Activated CD4-positive, alpha-beta memory T cell treated with anti-CD3 and anti-CD28 coated beads, Interleukin-2, amount 10 ng/mL, durations not matched to agents 7 days and 5 days (primary cell): ENCODE results near the gene YY1. TPM values are rescaled to one million over a fixed set of nuclear protein-coding genes. Genes with fewer than 3 reads are reported as not detected.

Experiments
- CTCF ChIA-PET: fragments of 350-600 bp; sonication (Branson Sonifier 250); formaldehyde crosslinking; loops from one replicate; lab custom pipeline; 2021; ENCODE audit warnings: antibody characterized with exemption, inconsistent platforms; lab: Charles Lee
- POLR2A ChIA-PET: fragments of 350-600 bp; sonication (Branson Sonifier 250); formaldehyde crosslinking; loops from one replicate; lab custom pipeline; 2021; ENCODE audit warnings: antibody characterized with exemption; lab: Charles Lee
- DNase-seq: peaks from one replicate; pipeline ENCODE4 v3.0.0-alpha.2; 2020
- H3K27ac Mint-ChIP-seq: one replicate; pipeline ENCODE4 v1.8.0; 2021; ENCODE audit warnings: mild to moderate bottlenecking, mixed read lengths
- H3K27me3 Mint-ChIP-seq: one replicate; pipeline ENCODE4 v1.8.0; 2021; ENCODE audit warnings: mixed read lengths
- H3K36me3 Mint-ChIP-seq: one replicate; pipeline ENCODE4 v1.8.0; 2021; ENCODE audit warnings: low read depth, mixed read lengths
- H3K4me1 Mint-ChIP-seq: one replicate; pipeline ENCODE4 v1.8.0; 2021; ENCODE audit warnings: mixed read lengths
- H3K4me3 Mint-ChIP-seq: one replicate; pipeline ENCODE4 v1.8.0; 2021; ENCODE audit warnings: mild to moderate bottlenecking, mixed read lengths
- H3K9me3 Mint-ChIP-seq: one replicate; pipeline ENCODE4 v1.8.0; 2021; ENCODE audit warnings: mixed read lengths
- total RNA-seq, 2 experiments: library from RNA; stranded (reverse); gene quantifications; one replicate each; pipeline ENCODE4 v1.2.3, GENCODE V29; 2021

The YY1 gene
- total RNA-seq, 2 experiments from 2014 or later, result 94.0 to 95.6 TPM

- DNase-seq, result no peak
- H3K36me3 Mint-ChIP-seq, result no peaks in the 10 kb centered on the region
- POLR2A ChIA-PET, result interaction anchor here (1.5 kb wide), 1 partner anchor 67 kb away, joined by 4 read pairs; no protein-coding TSS in a partner anchor
- no peak overlapping the region for H3K27ac Mint-ChIP-seq
- H3K4me3 Mint-ChIP-seq, result no peak overlapping the region
- CTCF ChIA-PET, result no interaction called here
- H3K27me3 Mint-ChIP-seq, result no peaks in the 10 kb centered on the region
- peaks cover 6% of the 10 kb centered on the region for H3K4me1 Mint-ChIP-seq
- H3K9me3 Mint-ChIP-seq, result no peaks in the 10 kb centered on the region
These were observed 49.6 kb downstream of the YY1 start for GRCh38 chr14:100288382-100289185.

DNA sequence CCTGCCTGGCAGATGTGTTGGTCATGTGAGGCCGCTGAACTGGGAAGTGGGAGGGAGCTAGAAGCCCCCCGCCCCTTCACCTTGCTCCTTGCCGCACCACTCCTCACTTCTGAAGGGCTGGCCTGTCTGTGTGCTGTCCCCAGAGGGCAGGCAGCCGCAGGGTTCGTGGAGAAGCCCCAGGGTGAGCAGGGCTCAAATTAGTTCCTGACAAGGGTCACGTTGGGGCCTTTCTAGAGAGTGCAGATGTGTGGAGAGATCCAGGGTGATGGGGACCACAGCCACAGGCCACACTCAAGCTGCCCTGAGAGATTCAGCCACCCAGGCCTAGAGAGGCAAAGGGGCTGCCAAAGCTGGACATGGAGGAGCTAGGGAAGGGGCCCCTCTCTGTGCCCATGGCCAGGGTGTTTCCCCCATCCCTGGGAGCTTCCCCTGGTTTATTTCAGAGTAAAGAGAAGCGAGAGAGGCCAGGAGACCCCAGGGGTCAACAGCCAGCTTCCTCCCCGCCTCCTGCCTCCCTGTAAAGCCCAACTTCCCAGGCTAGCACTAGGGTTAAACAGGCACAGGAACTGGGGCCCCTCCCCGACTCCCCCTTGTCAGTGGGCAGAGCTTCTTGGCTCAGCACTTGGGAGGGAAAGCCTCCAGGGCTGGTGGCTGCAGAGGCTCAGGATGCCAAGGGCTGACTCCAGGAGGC, 51.1 kb downstream of the YY1 start:
- Mint-ChIP-seq H3K4me1 (peaks cover 4% of the 10 kb centered on the region), H3K4me3 (no peak overlapping the region), H3K36me3 (no peaks in the 10 kb centered on the region), H3K27me3 (no peaks in the 10 kb centered on the region), H3K9me3 (no peaks in the 10 kb centered on the region), H3K27ac (no peak overlapping the region)
- ChIA-PET CTCF (interaction anchor here (0.7 to 1.1 kb wide), 3 partner anchors 13 to 88 kb away, joined by 3 read pairs; no protein-coding TSS in a partner anchor), POLR2A (interaction anchor here (1.3 kb wide), 1 partner anchor 85 kb away, joined by 3 read pairs; a partner anchor contains a TSS)
- DNase-seq, result no peak

GRCh38 chr14:100290607-100291304, 51.8 kb downstream of the YY1 start:
- H3K27me3 Mint-ChIP-seq, result no peaks in the 10 kb centered on the region
- H3K36me3 Mint-ChIP-seq, result no peaks in the 10 kb centered on the region
- H3K4me3 Mint-ChIP-seq, result no peak overlapping the region
- no peak for DNase-seq
- H3K9me3 Mint-ChIP-seq, result no peaks in the 10 kb centered on the region
- ChIA-PET CTCF (interaction anchor here (0.9 to 1.1 kb wide), 2 partner anchors 12 to 87 kb away, joined by 3 read pairs; no protein-coding TSS in a partner anchor), POLR2A (interaction anchor here (1.3 kb wide), 1 partner anchor 84 kb away, joined by 3 read pairs; a partner anchor contains a TSS)
- no peak overlapping the region for H3K27ac Mint-ChIP-seq
- H3K4me1 Mint-ChIP-seq, result peaks cover 4% of the 10 kb centered on the region

- H3K27ac Mint-ChIP-seq, result no peak overlapping the region
- no peaks in the 10 kb centered on the region for H3K36me3 Mint-ChIP-seq
- H3K4me3 Mint-ChIP-seq, result no peak overlapping the region
- no peaks in the 10 kb centered on the region for H3K9me3 Mint-ChIP-seq
- ChIA-PET CTCF (no interaction called here), POLR2A (interaction anchor here (1.3 kb wide), 1 partner anchor 84 kb away, joined by 3 read pairs; a partner anchor contains a TSS)
- no peak for DNase-seq
- no peaks in the 10 kb centered on the region for H3K27me3 Mint-ChIP-seq
- no peaks in the 10 kb centered on the region for H3K4me1 Mint-ChIP-seq
These were observed 52.5 kb downstream of the YY1 start for GRCh38 chr14:100291305-100292075.

DNA sequence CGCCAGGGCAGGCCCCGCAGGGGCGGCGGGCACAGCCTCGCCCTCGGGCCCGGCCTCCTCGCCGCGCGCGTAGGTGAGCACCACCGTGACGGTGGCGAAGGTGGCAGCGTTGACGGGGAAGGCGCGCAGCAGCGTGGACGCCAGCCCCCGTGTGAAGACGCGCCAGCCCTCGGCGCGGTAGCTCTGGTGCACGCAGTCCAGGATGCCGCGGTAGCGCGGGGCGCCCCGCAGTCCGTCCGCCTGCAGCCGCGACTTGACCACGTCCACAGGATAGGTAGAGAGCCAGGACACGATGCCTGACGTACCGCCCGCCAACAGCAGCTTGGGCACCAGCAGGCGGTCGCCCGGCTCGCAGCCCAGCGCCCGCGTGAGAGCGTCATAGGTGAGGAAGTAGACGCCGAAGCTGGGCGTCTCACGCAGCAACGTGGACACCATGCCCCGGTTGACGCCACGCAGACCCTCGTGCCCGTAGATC, 53.4 kb downstream of the YY1 start:
- no peaks in the 10 kb centered on the region for H3K4me1 Mint-ChIP-seq
- H3K4me3 Mint-ChIP-seq, result no peak overlapping the region
- no peaks in the 10 kb centered on the region for H3K27me3 Mint-ChIP-seq
- no peaks in the 10 kb centered on the region for H3K9me3 Mint-ChIP-seq
- POLR2A ChIA-PET, result no interaction called here
- CTCF ChIA-PET, result no interaction called here
- H3K36me3 Mint-ChIP-seq, result no peaks in the 10 kb centered on the region
- no peak overlapping the region for H3K27ac Mint-ChIP-seq
- no peak for DNase-seq

DNA sequence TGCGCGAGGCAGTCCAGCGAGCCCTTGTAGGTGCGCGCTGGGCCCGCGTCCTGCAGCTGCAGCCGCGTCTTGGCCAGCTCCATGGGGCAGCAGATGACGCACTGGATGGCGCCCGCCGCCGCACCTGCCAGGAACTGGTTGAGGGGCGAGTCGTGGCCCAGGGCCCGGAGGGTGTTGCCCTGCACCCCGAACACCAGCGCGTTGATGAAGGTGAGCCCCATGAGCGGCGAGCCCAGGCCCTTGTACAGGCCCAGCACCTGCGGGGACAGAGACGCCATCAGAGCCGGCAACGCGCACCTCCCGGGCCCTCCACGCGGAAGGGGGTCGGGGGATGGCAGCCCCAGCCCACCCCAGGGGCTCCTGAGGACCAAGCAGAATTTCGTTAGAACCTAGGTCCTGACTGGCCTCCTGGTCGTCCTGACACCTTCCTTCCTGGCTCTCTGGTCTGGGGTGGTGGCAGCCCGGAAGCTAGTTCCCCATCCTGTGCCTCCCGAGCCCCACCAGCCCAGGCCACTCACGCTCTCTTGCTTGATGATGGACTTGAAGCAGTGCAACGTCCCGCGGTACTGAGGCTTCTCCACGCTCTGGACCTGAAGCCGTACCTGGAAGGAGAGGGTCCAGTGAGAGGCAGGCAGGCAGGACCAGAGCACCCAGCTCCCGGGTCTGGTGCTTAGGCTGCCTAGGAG, 54.0 kb downstream of the YY1 start:
- no peak overlapping the region for H3K27ac Mint-ChIP-seq
- no peak for DNase-seq
- no peaks in the 10 kb centered on the region for H3K4me1 Mint-ChIP-seq
- ChIA-PET CTCF (no interaction called here), POLR2A (no interaction called here)
- no peaks in the 10 kb centered on the region for H3K9me3 Mint-ChIP-seq
- no peaks in the 10 kb centered on the region for H3K27me3 Mint-ChIP-seq
- no peak overlapping the region for H3K4me3 Mint-ChIP-seq
- no peaks in the 10 kb centered on the region for H3K36me3 Mint-ChIP-seq

GRCh38 chr14:100293497-100294212, 54.7 kb downstream of the YY1 start:
- Mint-ChIP-seq H3K27me3 (no peaks in the 10 kb centered on the region), H3K9me3 (no peaks in the 10 kb centered on the region), H3K27ac (no peak overlapping the region), H3K36me3 (no peaks in the 10 kb centered on the region), H3K4me3 (no peak overlapping the region), H3K4me1 (no peaks in the 10 kb centered on the region)
- ChIA-PET POLR2A (interaction anchor here (1.1 kb wide), 1 partner anchor 81 kb away, joined by 3 read pairs; a partner anchor contains a TSS), CTCF (interaction anchor here (1.1 to 1.5 kb wide), 2 partner anchors 8 to 52 kb away, joined by 3 to 6 read pairs; no protein-coding TSS in a partner anchor)
- no peak for DNase-seq

DNA sequence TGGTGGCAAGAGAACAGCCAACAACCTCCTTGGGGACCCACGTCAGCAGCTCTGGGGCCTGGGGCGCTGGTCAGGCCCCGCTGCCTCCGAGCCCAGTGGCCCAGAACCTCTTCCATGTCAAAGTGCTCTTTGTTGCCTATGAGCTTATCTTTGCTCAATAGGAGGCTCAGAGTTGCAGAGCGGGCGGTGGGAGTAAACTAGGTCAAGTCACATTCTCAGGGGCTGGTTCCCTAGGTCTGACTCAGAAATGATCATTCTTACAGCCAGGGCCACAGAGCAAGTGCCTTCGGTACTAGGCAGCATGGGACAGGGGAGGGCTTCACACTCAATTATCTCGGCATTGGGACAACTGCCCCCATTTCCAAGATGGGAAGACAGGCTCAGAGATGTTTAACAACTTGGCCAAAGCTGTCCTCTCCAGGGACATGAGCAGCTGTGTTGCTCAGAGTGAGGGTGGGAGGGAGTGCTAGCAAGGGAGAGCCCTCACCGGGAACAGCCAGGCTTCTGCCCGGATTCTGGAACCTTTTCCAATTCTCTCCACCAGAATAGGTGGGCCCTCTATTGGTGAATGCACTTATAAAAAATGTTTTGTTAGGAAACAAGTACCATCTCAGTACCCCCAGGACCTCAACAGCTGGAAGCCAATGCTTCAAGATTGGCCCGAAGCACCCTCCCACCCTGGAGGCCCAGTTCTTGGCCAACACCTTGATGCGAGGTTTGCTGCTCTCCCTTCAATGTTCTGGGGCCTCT, 55.4 kb downstream of the YY1 start:
- H3K9me3 Mint-ChIP-seq, result no peaks in the 10 kb centered on the region
- no peaks in the 10 kb centered on the region for H3K36me3 Mint-ChIP-seq
- H3K27ac Mint-ChIP-seq, result no peak overlapping the region
- POLR2A ChIA-PET, result interaction anchor here (0.7 to 1.1 kb wide), 2 partner anchors 8 to 81 kb away, joined by 3 read pairs; a partner anchor contains a TSS
- H3K4me3 Mint-ChIP-seq, result no peak overlapping the region
- no peaks in the 10 kb centered on the region for H3K27me3 Mint-ChIP-seq
- no peak for DNase-seq
- CTCF ChIA-PET, result interaction anchor here (1.1 to 1.5 kb wide), 2 partner anchors 9 to 53 kb away, joined by 3 to 6 read pairs; no protein-coding TSS in a partner anchor
- no peaks in the 10 kb centered on the region for H3K4me1 Mint-ChIP-seq

DNA sequence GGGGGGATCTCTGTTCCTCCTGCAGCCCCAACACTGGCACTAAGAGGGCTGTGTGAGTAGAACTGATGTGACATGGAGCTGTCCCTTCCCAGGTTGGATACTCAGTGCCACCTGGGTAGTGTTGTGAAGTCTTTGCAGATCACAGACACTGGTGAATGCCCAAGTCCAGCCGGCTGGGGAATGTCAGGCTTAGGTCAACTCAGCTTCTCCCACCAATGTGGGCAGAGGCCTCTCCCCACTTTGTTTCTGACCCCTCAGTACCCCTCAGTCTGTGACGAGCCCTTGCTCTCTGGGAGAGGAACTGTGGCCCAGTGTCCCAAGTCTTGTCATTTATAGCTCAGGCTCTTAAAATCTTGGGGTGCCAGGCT, 56.0 kb downstream of the YY1 start:
- ChIA-PET CTCF (interaction anchor here (1.1 to 1.5 kb wide), 2 partner anchors 9 to 54 kb away, joined by 3 to 6 read pairs; no protein-coding TSS in a partner anchor), POLR2A (interaction anchor here (0.7 kb wide), 1 partner anchor 9 kb away, joined by 3 read pairs; no protein-coding TSS in a partner anchor)
- H3K27me3 Mint-ChIP-seq, result no peaks in the 10 kb centered on the region
- no peak overlapping the region for H3K27ac Mint-ChIP-seq
- no peaks in the 10 kb centered on the region for H3K36me3 Mint-ChIP-seq
- no peak for DNase-seq
- H3K4me1 Mint-ChIP-seq, result no peaks in the 10 kb centered on the region
- H3K9me3 Mint-ChIP-seq, result no peaks in the 10 kb centered on the region
- H3K4me3 Mint-ChIP-seq, result no peak overlapping the region

- Mint-ChIP-seq H3K4me1 (no peaks in the 10 kb centered on the region), H3K9me3 (no peaks in the 10 kb centered on the region), H3K36me3 (no peaks in the 10 kb centered on the region), H3K27ac (no peak overlapping the region), H3K27me3 (no peaks in the 10 kb centered on the region), H3K4me3 (no peak overlapping the region)
- DNase-seq, result no peak
- ChIA-PET CTCF (no interaction called here), POLR2A (no interaction called here)
These were observed 56.6 kb downstream of the YY1 start for GRCh38 chr14:100295376-100296105.
